Subcutaneous adipose tissue (tissue), 4 donors: Measurements from ENCODE around the gene POLRMT. TPM values are rescaled to one million over a fixed set of nuclear protein-coding genes. Genes with fewer than 3 reads are reported as not detected.

ENCODE experiments used
- CTCF ChIP-seq: fragments of 450-650 bp; IDR thresholded peaks from one replicate; pipeline ENCODE4 v1.5.1; 2016; ENCODE audit warnings: low read depth, mild to moderate bottlenecking, control low read depth, antibody characterized with exemption, moderate library complexity
- total RNA-seq, 4 donors: library from RNA; depleted of rRNA; stranded (reverse); fragments of >200 nt; gene quantifications; one replicate each; pipeline ENCODE4 v1.1.0, GENCODE V29; 2016

Gene POLRMT
- total RNA-seq, 4 donors from 2014 or later: 11.9 to 41.4 (median 14.7) TPM

- no peak for TF ChIP-seq CTCF
Observed at GRCh38 chr19:608155-609003, 25.0 kb downstream of the POLRMT start.

GRCh38 chr19:607301-608154, 25.8 kb downstream of the POLRMT start:
- no peak for TF ChIP-seq CTCF

- TF ChIP-seq CTCF: no peak
Observed at GRCh38 chr19:604355-604754, 29.0 kb downstream of the POLRMT start.

GRCh38 chr19:602391-603301, 30.7 kb downstream of the POLRMT start:
- TF ChIP-seq CTCF: no peak

GRCh38 chr19:601790-602189, 31.5 kb downstream of the POLRMT start:
- TF ChIP-seq CTCF: no peak

- TF ChIP-seq CTCF: no peak
Observed at GRCh38 chr19:601310-601709, 32.0 kb downstream of the POLRMT start.
